ENCODE results near the gene MYL2.
"Not testable (repeated sequence)": the region's sequence is repeated elsewhere in the genome, so short reads cannot be mapped to it uniquely, and the experiment has no call there.

MYL2 gene, protein sequence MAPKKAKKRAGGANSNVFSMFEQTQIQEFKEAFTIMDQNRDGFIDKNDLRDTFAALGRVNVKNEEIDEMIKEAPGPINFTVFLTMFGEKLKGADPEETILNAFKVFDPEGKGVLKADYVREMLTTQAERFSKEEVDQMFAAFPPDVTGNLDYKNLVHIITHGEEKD

DNA sequence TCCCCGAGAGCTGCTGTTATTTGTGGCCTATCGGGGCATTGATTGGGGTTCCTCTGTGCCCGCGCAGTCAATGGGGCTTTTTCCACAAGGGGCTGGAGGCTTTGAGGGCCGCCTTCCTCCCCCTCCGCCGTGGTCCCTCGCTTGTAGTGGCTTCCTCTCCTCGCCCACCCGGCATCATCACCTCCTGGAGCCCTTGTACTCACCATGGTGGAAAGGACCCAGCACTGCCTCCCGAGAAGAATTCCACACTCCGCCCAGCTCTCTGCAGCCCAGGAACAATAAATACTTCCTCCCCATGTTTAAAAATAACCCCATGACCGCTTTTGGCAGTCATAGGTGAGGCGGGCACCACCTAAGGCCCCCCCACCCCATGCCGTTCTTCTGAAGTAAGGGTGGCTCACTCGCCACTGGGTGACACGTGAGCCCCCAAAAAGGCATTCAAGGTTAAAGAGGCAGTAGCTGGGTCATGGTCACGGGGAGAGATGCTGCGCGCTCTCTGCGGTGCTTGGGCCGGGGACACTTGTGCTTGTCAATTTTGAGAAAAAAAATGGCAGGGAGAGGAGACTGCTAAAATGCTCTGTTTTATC is at the start of gene MYL2:
Gene MYL2, minus strand, starts transcription at position 256 of the 587 bp plus-strand sequence. Its CDS starts 50 bp downstream, at position 206.
- DNase-seq (ENCODE audit: insufficient read length, low spot score) (no peak), FAIRE-seq (no peak)
- no peak for TF ChIP-seq POLR2A (IDR thresholded peaks at IDR 0.05; ENCODE audit: low read depth, low read length)

DNA sequence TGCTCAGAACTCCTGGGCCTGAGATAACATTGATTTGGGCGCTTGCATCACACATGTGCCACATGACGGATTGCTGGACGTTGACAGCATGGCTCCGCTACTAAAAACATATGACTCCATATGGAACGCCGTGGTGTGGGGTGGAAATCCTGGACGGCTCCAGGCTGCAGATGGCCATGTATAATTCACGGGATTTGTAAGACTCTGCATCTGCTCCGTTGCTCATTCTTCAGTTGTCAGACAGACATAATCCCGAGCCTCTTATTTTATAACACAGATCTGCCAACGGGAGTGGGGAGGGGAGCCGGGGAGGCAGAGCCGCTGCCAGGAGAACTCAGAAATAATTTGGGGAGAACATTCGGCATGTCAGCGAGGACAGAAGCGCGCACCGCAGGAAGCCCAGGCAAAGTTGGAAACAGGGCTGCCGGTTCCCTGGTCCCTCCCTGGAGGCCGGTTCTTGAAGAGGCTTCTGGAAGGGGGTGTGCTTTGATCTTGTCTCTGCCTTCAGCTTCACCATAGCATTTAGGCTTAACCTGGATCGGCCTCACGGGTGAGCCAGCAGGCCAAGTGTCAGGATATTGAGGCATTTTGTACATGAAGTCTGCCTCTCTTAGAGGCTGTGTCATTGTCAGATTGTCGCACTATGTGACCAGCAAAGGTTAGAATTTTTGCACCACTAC is 45.8 kb upstream of the MYL2 start:
- no peak for TF ChIP-seq POLR2A (IDR thresholded peaks at IDR 0.05; ENCODE audit: low read depth, low read length)
- DNase-seq (ENCODE audit: insufficient read length, low spot score) (no peak), FAIRE-seq (no peak)

DNA sequence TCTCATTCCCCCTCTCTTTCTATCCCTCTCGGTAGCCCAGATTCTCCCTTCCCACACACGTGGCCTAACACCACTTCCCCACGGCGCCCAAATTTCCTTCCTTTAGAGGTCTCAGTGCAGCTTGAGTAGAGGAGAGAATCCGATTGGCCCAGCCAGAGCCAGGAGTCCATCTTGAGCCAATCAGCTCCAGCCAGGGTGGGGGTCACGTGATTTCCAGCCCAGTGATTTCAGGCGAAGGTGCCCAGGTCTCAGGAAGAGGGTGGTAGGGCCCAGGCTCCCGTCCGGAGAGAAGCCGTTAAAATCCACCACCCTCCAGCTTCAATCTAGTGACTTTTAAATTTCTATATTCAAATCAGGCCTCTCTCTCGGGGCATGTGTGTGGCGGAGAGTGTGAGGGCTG is 45.2 kb upstream of the MYL2 start:
- TF ChIP-seq POLR2A (IDR thresholded peaks at IDR 0.05; ENCODE audit: low read depth, low read length): no peak
- DNase-seq (ENCODE audit: insufficient read length, low spot score): no peak
- no peak for FAIRE-seq

DNA sequence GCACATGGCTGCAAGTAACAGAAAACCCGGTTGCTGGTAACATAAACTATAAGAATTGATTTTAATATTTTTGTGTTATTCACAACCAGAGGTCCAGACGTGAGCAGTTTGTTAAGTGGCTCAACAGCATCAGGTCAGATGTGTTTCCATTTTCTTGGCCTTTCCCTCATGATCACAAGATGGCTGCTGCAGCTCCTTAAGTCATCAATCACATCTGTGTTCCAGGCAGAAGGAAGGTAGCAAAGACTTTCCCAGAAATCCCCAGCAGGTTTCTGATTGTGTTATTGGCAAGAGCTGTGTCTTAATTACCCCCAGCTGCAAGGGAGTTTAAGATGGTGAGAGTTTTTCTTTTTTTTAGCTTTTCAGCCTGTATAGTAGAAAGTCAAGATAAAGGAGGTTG is 40.4 kb upstream of the MYL2 start:
- DNase-seq (ENCODE audit: insufficient read length, low spot score) (no peak), FAIRE-seq (no peak)
- TF ChIP-seq POLR2A (IDR thresholded peaks at IDR 0.05; ENCODE audit: low read depth, low read length): no peak

DNA sequence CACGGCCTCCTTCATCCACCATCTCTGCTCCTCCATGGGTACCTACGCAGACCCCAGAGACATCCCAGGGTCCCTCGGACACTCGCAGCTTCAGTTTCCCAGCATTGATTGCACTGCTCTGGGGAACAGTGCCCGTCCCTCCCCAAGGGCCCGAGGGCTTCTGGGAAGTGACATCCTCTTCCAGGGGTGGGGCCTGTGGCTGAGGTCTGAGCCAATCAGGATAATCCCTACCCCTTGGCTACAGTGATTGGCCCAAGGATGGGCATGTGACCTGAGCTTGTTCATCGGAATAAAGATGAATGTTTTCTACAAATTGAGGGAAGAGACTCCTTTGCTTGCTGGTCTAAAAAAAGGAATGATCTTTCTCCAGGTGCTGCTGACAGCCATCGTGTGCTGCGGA is 37.3 kb upstream of the MYL2 start:
- TF ChIP-seq POLR2A (IDR thresholded peaks at IDR 0.05; ENCODE audit: low read depth, low read length): no peak
- FAIRE-seq: no peak
- DNase-seq (ENCODE audit: insufficient read length, low spot score): peak; percentile 19

DNA sequence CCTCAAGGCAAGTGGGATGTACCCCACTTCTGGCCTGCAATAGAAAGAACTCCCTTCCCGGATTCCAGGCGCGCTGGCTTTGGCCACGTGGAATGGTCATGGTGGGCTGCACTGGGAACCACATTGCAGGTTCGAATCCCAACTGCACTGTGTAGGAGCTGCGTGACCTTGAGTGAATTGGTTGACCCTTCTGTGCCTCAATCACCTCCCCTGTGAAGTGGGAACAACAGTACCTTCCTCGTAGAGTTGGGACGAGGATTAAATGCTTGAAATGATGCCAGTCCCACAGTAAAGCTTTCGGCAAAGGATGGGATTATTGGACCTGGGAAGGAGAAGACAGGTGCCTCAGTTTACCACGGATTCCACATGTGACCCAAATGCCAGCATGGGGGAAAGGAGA is 36.8 kb upstream of the MYL2 start:
- no peak for FAIRE-seq
- no peak for TF ChIP-seq POLR2A (IDR thresholded peaks at IDR 0.05; ENCODE audit: low read depth, low read length)

DNA sequence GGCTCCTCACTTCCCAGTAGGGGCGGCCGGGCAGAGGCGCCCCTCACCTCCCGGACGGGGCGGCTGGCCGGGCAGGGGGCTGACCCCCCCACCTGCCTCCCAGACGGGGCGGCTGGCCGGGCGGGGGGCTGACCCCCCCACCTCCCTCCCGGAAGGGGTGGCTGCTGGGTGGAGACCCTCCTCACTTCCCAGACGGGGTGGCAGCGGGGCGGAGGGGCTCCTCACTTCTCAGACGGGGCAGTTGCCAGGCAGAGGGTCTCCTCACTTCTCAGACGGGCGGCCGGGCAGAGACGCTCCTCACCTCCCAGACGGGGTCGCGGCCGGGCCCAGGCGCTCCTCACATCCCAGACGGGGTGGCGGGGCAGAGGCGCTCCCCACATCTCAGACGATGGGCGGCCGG is 30.5 kb upstream of the MYL2 start:
- not testable (repeated sequence) for FAIRE-seq

More for the DNA sequence above, 36.8 kb upstream of the MYL2 start:
- no peak for DNase-seq (ENCODE audit: insufficient read length, low spot score)

DNA sequence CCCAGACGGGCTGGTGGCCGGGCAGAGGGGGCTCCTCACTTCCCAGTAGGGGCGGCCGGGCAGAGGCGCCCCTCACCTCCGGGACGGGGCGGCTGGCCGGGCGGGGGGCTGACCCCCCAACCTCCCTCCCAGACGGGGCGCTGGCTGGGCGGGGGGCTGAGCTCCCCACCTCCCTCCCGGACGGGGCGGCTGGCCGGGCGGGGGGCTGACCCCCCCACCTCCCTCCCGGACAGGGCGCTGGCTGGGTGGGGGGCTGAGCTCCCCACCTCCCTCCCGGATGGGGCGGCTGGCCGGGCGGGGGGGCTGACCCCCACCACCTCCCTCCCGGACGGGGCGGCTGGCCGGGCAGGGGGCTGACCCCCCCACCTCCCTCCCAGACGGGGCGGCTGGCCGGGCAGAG is 30.1 kb upstream of the MYL2 start:
- not testable (repeated sequence) for DNase-seq (ENCODE audit: insufficient read length, low spot score); FAIRE-seq

More for the DNA sequence above, 30.5 kb upstream of the MYL2 start:
- not testable (repeated sequence) for DNase-seq (ENCODE audit: insufficient read length, low spot score)

DNA sequence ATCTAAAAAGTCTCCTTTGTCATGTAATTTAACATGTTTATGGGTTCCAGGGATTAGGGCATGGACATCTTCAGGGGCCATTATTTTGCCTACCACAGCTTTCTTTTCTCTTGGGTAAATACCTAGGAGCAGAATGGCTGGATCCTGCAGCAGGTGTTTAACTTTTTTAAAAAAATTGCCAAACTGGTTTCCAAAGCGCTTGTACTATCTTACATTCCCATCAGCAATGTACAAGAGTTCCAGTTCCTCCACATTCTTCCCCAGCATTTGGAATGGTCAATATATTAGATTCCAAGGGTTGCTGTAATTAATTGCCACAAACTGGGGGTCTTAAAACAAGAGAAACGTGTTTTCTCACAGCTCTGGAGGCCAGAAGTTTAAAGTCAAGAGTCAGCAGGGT is 27.7 kb upstream of the MYL2 start:
- no peak for DNase-seq (ENCODE audit: insufficient read length, low spot score)

DNA sequence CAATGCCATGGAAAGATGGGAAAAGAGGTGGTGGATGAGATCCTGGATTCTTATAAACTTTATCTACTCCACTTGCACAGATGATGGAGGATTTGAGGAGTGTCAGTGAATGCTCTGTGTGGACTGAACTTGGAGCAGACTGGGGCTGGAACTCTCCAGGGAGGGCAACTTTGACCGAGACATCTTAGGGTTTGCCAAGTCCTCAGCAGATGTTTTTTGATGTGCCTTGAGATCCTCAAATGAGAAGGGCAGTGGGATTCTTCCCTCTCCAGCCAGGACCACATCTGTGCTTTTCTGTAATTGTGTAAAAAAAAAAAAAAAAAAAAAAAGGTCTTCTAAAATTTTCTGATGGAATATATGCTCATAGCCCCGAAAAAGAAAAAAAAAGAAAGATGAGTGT is 23.0 kb upstream of the MYL2 start:
- DNase-seq (ENCODE audit: insufficient read length, low spot score) (no peak), FAIRE-seq (no peak)
- TF ChIP-seq POLR2A (IDR thresholded peaks at IDR 0.05; ENCODE audit: low read depth, low read length): no peak

More for the DNA sequence above, 27.7 kb upstream of the MYL2 start:
- no peak for TF ChIP-seq POLR2A (IDR thresholded peaks at IDR 0.05; ENCODE audit: low read depth, low read length)
- FAIRE-seq: no peak

DNA sequence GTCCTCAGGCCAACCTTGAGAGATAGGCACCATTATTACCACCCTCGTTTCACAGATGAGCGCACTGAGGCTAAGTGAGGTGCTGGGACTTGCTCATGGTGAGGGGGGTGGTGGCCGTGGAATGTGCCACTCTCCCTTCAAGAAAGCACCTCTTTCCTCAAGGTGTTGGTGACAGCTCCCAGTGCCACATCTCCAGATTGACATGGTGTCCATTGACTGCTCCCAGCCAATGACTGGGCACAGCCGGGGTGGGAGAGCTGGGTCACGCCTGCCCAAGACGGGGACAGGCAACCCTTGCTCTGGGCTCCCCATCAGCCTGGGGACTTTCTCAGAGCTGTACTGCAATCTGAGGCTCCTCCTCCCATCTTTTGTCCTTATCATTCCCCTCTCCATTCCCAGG is 21.0 kb upstream of the MYL2 start:
- TF ChIP-seq POLR2A (IDR thresholded peaks at IDR 0.05; ENCODE audit: low read depth, low read length): no peak
- DNase-seq (ENCODE audit: insufficient read length, low spot score): no peak
- FAIRE-seq: no peak

DNA sequence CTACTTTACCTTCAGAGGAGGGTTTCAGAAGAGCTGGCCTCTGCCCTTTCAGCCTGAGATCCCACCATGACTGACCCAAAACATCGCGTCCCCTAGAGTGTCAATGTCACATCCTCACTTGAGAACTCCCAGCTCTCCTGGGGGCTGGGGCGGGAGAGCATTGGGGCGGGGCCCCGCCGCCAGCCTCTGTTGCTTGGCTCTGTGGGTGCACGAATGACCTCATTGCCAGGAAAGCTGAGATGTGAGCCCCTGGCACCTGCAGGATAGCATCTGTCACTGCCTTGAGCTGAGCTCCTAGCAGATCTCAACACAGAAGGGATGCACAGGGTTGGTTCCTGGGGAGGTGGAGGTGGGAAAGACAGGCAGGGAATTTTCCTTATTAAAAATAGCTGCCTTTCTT is 20.6 kb upstream of the MYL2 start:
- no peak for FAIRE-seq
- DNase-seq (ENCODE audit: insufficient read length, low spot score): no peak
- no peak for TF ChIP-seq POLR2A (IDR thresholded peaks at IDR 0.05; ENCODE audit: low read depth, low read length)

DNA sequence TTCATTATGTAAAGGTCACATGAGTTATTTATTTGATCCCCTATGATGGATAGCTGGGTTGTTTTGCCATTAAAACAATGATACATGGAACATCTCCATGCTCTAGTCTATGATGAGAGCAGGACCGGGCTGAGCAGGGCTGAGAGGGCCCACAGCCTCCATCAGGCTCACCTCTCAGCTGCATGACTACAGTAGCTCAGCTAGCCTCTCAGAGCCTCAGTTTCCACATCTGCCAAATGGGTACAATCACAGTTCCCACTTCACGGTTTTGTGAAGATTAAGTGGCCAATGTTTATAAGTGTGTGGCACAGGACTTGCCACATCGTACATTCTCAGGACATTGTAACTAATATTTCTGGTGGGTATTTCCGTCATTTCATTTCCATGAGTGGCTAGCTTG is 19.9 kb upstream of the MYL2 start:
- no peak for FAIRE-seq
- no peak for TF ChIP-seq POLR2A (IDR thresholded peaks at IDR 0.05; ENCODE audit: low read depth, low read length)
- no peak for DNase-seq (ENCODE audit: insufficient read length, low spot score)

DNA sequence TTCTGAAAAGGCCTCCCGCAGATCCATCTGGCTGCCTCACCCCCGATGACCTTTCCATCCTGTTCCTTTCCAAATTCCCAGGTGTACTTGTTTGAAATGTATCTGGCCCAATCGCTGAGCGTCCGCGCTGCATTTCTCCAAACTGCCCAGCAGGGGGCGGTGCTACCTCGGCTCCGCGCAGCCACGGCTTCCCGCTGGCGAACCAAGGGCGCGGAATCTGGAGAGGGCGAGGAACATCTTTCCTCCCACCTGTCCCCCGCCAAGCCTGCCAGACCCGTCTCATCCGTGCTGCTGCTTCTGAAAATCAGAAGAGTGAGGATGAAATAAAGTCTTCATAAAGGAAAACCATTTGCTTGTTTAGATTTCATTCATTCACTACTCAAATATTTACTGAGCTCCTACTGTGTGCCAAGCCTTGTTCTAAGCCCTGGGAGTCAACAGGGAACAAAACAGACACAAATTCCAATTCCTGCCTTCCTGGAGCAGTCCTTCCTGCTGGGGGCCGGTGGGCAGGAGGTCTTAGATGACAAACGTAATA is 16.8 kb upstream of the MYL2 start:
- FAIRE-seq: peak; percentile 60

More for the DNA sequence above, 16.8 kb upstream of the MYL2 start:
- no peak for TF ChIP-seq POLR2A (IDR thresholded peaks at IDR 0.05; ENCODE audit: low read depth, low read length)
- peak; percentile 61 for DNase-seq (ENCODE audit: insufficient read length, low spot score)

Data from H54 (cell line).